PC-9 (cell line): ENCODE results near the gene HSPA5. TPM values are rescaled to one million over a fixed set of nuclear protein-coding genes. Genes with fewer than 3 reads are reported as not detected.
"Not testable (repeated sequence)": the region's sequence is repeated elsewhere in the genome, so short reads cannot be mapped to it uniquely, and the experiment has no call there.

Experiments used
- BruUV-seq: library from RNA; stranded (reverse); fragments of 400-500 nt; replicated peaks from 2 replicates; lab custom pipeline; 2021; lab: Mats Ljungman, UMichigan
- CTCF ChIA-PET: fragments of 300-600 bp; sonication (Branson Sonifier 250); formaldehyde crosslinking; loops from one replicate; lab custom pipeline; 2022; ENCODE audit warnings: antibody characterized with exemption; lab: Charles Lee
- POLR2A ChIA-PET: fragments of 300-600 bp; sonication (Branson Sonifier 250); formaldehyde crosslinking; loops from one replicate; lab custom pipeline; 2022; ENCODE audit warnings: antibody characterized with exemption; ENCODE audit not compliant: unreplicated experiment; lab: Charles Lee
- DNase-seq, 2 experiments: peaks; one replicate each; pipeline versions ENCODE4 v3.0.0 to v3.0.0-alpha.2; 2015 to 2022; ENCODE audit warnings: mixed read lengths in 1 of 2
- H2AFZ ChIP-seq: fragments of 200-600 bp; sonication (generic); 2 replicates; pipeline ENCODE4 v1.8.1; 2017; ENCODE audit warnings: antibody characterized with exemption
- H3F3A ChIP-seq: fragments of 200-600 bp; sonication (generic); 2 replicates; pipeline ENCODE4 v1.8.1; 2017; ENCODE audit warnings: antibody characterized with exemption, mild to moderate bottlenecking, low read depth; ENCODE audit not compliant: insufficient read depth
- H3K27ac ChIP-seq: fragments of 200-600 bp; sonication (generic); 2 replicates; pipeline ENCODE4 v1.6.1; 2016; ENCODE audit warnings: mixed run types
- H3K27me3 ChIP-seq: fragments of 200-600 bp; sonication (generic); 2 replicates; pipeline ENCODE4 v1.6.1; 2016; ENCODE audit warnings: low read depth, mixed run types; ENCODE audit not compliant: insufficient read depth
- H3K36me3 ChIP-seq: fragments of 200-600 bp; sonication (generic); 2 replicates; pipeline ENCODE4 v1.6.1; 2016; ENCODE audit warnings: low read depth, mixed run types
- H3K4me1 ChIP-seq: fragments of 200-600 bp; sonication (generic); replicated peaks from 2 replicates; pipeline ENCODE4 v1.6.1; 2016; ENCODE audit warnings: mixed run types; ENCODE audit not compliant: insufficient read depth
- H3K4me2 ChIP-seq: fragments of 200-600 bp; sonication (generic); 2 replicates; pipeline ENCODE4 v1.6.1; 2017; ENCODE audit warnings: mixed run types
- H3K4me3 ChIP-seq: fragments of 200-600 bp; sonication (generic); 2 replicates; pipeline ENCODE4 v1.6.1; 2016; ENCODE audit warnings: mixed run types
- H3K79me2 ChIP-seq: fragments of 200-600 bp; sonication (generic); 2 replicates; pipeline ENCODE4 v1.6.1; 2017; ENCODE audit warnings: low read depth, mixed run types
- H3K9me2 ChIP-seq: fragments of 200-600 bp; sonication (generic); 2 replicates; pipeline ENCODE4 v1.8.1; 2017; ENCODE audit warnings: mild to moderate bottlenecking; ENCODE audit not compliant: insufficient read depth
- H3K9me3 ChIP-seq: fragments of 200-600 bp; sonication (generic); 2 replicates; pipeline ENCODE4 v1.8.1; 2016; ENCODE audit warnings: low read depth; ENCODE audit not compliant: insufficient read depth
- H4K20me1 ChIP-seq: fragments of 200-600 bp; sonication (generic); 2 replicates; pipeline ENCODE4 v1.8.1; 2017; ENCODE audit not compliant: insufficient read depth
- CTCF ChIP-seq: fragments of 200-600 bp; sonication (generic); conservative IDR thresholded peaks from 2 replicates; pipeline ENCODE4 v1.6.1; 2017; ENCODE audit warnings: mixed run types, antibody characterized with exemption, mild to moderate bottlenecking, moderate library complexity
- EZH2 ChIP-seq: fragments of 200-600 bp; sonication (generic); IDR thresholded peaks from 2 replicates; pipeline ENCODE4 v1.8.0; 2017; ENCODE audit warnings: antibody characterized with exemption, low read depth
- intact Hi-C: fragments of 100-400 bp; cut with micrococcal nuclease; formaldehyde crosslinking; loops from one replicate; pipeline ENCODE4 v1.10.0; 2022; ENCODE audit not compliant: unreplicated experiment
- total RNA-seq: library from RNA; stranded (reverse); gene quantifications from 2 replicates; pipeline ENCODE4 v1.2.3, GENCODE V29; 2021

HSPA5 gene
- total RNA-seq, 1 experiment from 2014 or later = 235 TPM

- H3K4me1 ChIP-seq = peaks cover 46% of the 10 kb centered on the region
- H2AFZ ChIP-seq = no peak overlapping the region
- peaks cover 76% of the 10 kb centered on the region for H3F3A ChIP-seq
- ChIA-PET POLR2A (interaction anchor here (1.0 kb wide), 1 partner anchor 1160 kb away, joined by 4 read pairs; no protein-coding TSS in a partner anchor), CTCF (interaction anchor here (0.6 kb wide), 1 partner anchor 366 kb away, joined by 3 read pairs; no protein-coding TSS in a partner anchor)
- BruUV-seq = no TSS peak
- peak overlapping the region; percentile 88 for H3K27ac ChIP-seq
- H3K36me3 ChIP-seq = peaks cover 53% of the 10 kb centered on the region
- no peaks in the 10 kb centered on the region for H3K27me3 ChIP-seq
- H3K9me3 ChIP-seq = no peaks in the 10 kb centered on the region
- H4K20me1 ChIP-seq = peaks cover 64% of the 10 kb centered on the region
- peak overlapping the region; percentile 95 for H3K4me2 ChIP-seq
- TF ChIP-seq CTCF (no peak), EZH2 (no peak)
- peaks cover 70% of the 10 kb centered on the region for H3K79me2 ChIP-seq
- peak overlapping the region; percentile 92; the same call in 1 of the 2 replicates for H3K4me3 ChIP-seq
- intact Hi-C loops = no loop called here
- H3K9me2 ChIP-seq = no peaks in the 10 kb centered on the region
- no peak for DNase-seq
Measured at GRCh38 chr9:125238127-125238914, 2.8 kb downstream of the HSPA5 start.

GRCh38 chr9:125236520-125237159 lies 4.5 kb downstream of the HSPA5 start:
- intact Hi-C loops = not testable (repeated sequence)

GRCh38 chr9:125235804-125236519 lies 5.2 kb downstream of the HSPA5 start:
- Histone ChIP-seq H4K20me1 (peaks cover 64% of the 10 kb centered on the region), H2AFZ (no peak overlapping the region), H3K4me1 (peaks cover 36% of the 10 kb centered on the region), H3K4me2 (peak overlapping the region; percentile 95), H3K27me3 (no peaks in the 10 kb centered on the region), H3K27ac (peak overlapping the region; percentile 7), H3K9me3 (no peaks in the 10 kb centered on the region), H3K4me3 (peak overlapping the region; percentile 92; the same call in 1 of the 2 replicates), H3F3A (peaks cover 76% of the 10 kb centered on the region), H3K9me2 (no peaks in the 10 kb centered on the region), H3K36me3 (peaks cover 53% of the 10 kb centered on the region), H3K79me2 (peaks cover 58% of the 10 kb centered on the region)
- DNase-seq = no peak
- no peak for TF ChIP-seq EZH2
- TF ChIP-seq CTCF = no peak
- ChIA-PET CTCF (no interaction called here), POLR2A (no interaction called here)
- BruUV-seq = no TSS peak
- intact Hi-C loops = no loop called here

More at GRCh38 chr9:125236520-125237159, 4.5 kb downstream of the HSPA5 start:
- Histone ChIP-seq H3K4me1 (peaks cover 36% of the 10 kb centered on the region), H3K4me3 (peak overlapping the region; percentile 92; the same call in 1 of the 2 replicates), H4K20me1 (peaks cover 64% of the 10 kb centered on the region), H3F3A (peaks cover 76% of the 10 kb centered on the region), H3K27ac (peak overlapping the region; percentile 7), H3K36me3 (peaks cover 53% of the 10 kb centered on the region), H3K4me2 (peak overlapping the region; percentile 95), H3K79me2 (peaks cover 60% of the 10 kb centered on the region)
- not testable (repeated sequence) for H3K9me3 ChIP-seq, H2AFZ ChIP-seq, BruUV-seq, H3K27me3 ChIP-seq, H3K9me2 ChIP-seq, DNase-seq
- ChIA-PET CTCF (interaction anchor here (0.7 kb wide), 1 partner anchor 92 kb away, joined by 3 read pairs; no protein-coding TSS in a partner anchor), POLR2A (interaction anchor here (0.6 kb wide), 1 partner anchor 33 kb away, joined by 11 read pairs; no protein-coding TSS in a partner anchor)

GRCh38 chr9:125234099-125234498 lies 7.0 kb downstream of the HSPA5 start:
- CTCF ChIA-PET, BruUV-seq, intact Hi-C loops, H3K9me2 ChIP-seq, DNase-seq, H3K4me3 ChIP-seq, H3K4me2 ChIP-seq, H3K27me3 ChIP-seq, H2AFZ ChIP-seq, H3K9me3 ChIP-seq: not testable (repeated sequence)
- Histone ChIP-seq H3F3A (peaks cover 65% of the 10 kb centered on the region), H3K27ac (peak overlapping the region; percentile 30), H3K4me1 (peaks cover 31% of the 10 kb centered on the region), H4K20me1 (peaks cover 45% of the 10 kb centered on the region), H3K79me2 (peaks cover 39% of the 10 kb centered on the region), H3K36me3 (peaks cover 38% of the 10 kb centered on the region)
- POLR2A ChIA-PET = interaction anchor here (0.5 to 0.6 kb wide), 2 partner anchors 89 to 1586 kb away, joined by 4 to 16 read pairs; no protein-coding TSS in a partner anchor
